ENCODE measurements around the gene SLC22A15. TPM values are rescaled to one million over a fixed set of nuclear protein-coding genes. Genes with fewer than 3 reads are reported as not detected.

The SLC22A15 gene
- polyA plus RNA-seq, 1 donor (not counting 4 experiments of a cell fraction or from before 2014, with no cell fraction given) = 14.9 TPM

DNA sequence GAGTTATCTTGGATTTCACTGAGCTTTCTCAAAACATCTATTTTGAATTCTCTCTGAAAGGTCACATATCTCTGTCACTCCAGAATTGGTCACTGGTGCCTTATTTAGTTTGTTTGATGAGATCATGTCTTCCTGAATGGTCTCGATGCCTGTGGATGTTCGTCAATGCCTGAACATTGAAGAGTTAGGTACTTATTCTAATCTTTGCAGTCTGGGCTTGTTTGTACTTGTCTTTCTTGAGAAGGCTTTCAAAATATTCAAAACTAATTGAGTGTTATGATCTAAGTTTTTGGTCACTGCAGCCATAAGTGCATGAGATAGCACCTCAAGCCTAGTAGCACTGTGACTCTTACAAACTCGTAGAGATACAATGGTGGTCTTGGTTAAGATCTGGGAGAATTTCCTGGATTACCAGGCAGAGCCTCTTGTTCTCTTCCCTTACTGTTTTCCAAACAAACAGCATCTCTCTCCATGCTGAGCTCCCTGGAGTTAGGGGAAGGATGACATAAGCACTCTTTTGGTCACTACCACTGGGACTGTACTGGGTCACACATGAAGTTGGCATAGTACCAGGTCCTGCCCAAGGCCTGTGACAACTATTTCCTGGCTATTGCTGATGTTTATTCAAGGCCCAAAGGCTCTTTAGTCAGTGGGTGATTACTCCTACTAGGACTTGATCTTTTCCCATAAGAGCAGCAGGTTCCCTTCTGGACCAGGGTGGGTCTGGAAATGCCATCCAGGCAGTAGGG is 25.6 kb downstream of the SLC22A15 start:
- Histone ChIP-seq H3K79me2 (ENCODE audit: control insufficient read depth, insufficient read depth, low read length) (peaks cover 55% of the 10 kb centered on the region), H3K27ac (ENCODE audit: control insufficient read depth, insufficient read depth, low read length) (peak overlapping the region; percentile 57)

DNA sequence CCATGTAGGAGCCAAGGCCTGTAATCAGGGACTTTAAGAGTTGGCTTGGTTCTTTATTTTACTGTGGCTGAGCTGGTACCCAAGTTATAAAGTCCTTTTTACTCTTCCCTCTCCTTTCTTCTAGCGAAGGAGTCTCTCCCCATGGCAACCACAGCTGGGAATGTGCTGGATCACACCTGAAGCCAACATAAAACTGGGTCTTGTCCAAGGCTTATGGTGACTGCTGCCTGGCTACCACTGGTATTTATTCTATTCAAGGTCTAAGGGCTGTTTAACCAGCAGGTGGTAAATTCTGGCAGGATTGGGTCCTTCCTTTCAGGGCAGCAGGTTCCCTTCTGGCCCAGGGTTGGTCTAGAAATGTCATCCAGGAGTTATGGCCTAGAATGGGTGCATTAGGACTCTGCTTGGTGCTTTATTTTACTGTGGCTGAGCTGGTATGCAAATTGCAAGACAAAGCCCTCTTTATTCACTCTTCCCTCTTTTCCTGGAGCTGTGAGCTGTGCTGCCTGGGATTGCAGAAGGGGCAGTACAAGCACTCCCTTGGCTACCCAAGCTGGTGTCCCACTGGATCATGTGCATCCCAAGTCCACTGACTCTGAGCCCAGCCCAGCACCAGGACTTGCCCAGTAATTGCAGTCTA is 26.6 kb downstream of the SLC22A15 start:
- H3K27ac ChIP-seq (ENCODE audit: control insufficient read depth, insufficient read depth, low read length) = no peak overlapping the region
- no peak overlapping the region for H3K4me2 ChIP-seq (ENCODE audit: control insufficient read depth, extremely low read depth, insufficient read depth, low read depth, low read length)
- peaks cover 53% of the 10 kb centered on the region for H3K79me2 ChIP-seq (ENCODE audit: control insufficient read depth, insufficient read depth, low read length)

More for the DNA sequence above, 25.6 kb downstream of the SLC22A15 start:
- DNase-seq (ENCODE audit: low read depth, low spot score) = peak; percentile 32
- Histone ChIP-seq H3K4me2 (ENCODE audit: control insufficient read depth, extremely low read depth, insufficient read depth, low read depth, low read length) (peak overlapping the region; percentile 61), H3K9ac (ENCODE audit: control insufficient read depth, extremely low read depth, insufficient read depth, low read length) (no peak overlapping the region), H3K4me1 (ENCODE audit: control insufficient read depth, extremely low read depth, insufficient read depth, low read length) (peaks cover 17% of the 10 kb centered on the region), H2AFZ (ENCODE audit: control insufficient read depth, low read length) (no peak overlapping the region), H3K4me3 (ENCODE audit: control insufficient read depth in 2 of 3, extremely low read depth in 1 of 3, insufficient read depth in 2 of 3, low read depth in 1 of 3, low read length in 3 of 3) (no peak overlapping the region), H3K27me3 (ENCODE audit: control insufficient read depth, extremely low read depth, insufficient read depth, low read length) (no peaks in the 10 kb centered on the region), H3K9me3 (ENCODE audit: control insufficient read depth, low read depth, low read length) (peaks cover 2% of the 10 kb centered on the region), H3K36me3 (ENCODE audit: control insufficient read depth in 2 of 2, extremely low read depth in 1 of 2, insufficient read depth in 2 of 2, low read length in 2 of 2) (peaks cover 24 to 47% of the 10 kb centered on the region in 2 experiments), H3K9me1 (ENCODE audit: control insufficient read depth, extremely low read depth, insufficient read depth, low read length) (peaks cover 4% of the 10 kb centered on the region), H4K20me1 (ENCODE audit: control insufficient read depth, extremely low read depth, insufficient read depth, low read length) (peaks cover 15% of the 10 kb centered on the region)
- FAIRE-seq = peak; percentile 92
- TF ChIP-seq EZH2 (IDR thresholded peaks at IDR 0.05; ENCODE audit: low read length) = no peak
- TF ChIP-seq, protein P1, sequence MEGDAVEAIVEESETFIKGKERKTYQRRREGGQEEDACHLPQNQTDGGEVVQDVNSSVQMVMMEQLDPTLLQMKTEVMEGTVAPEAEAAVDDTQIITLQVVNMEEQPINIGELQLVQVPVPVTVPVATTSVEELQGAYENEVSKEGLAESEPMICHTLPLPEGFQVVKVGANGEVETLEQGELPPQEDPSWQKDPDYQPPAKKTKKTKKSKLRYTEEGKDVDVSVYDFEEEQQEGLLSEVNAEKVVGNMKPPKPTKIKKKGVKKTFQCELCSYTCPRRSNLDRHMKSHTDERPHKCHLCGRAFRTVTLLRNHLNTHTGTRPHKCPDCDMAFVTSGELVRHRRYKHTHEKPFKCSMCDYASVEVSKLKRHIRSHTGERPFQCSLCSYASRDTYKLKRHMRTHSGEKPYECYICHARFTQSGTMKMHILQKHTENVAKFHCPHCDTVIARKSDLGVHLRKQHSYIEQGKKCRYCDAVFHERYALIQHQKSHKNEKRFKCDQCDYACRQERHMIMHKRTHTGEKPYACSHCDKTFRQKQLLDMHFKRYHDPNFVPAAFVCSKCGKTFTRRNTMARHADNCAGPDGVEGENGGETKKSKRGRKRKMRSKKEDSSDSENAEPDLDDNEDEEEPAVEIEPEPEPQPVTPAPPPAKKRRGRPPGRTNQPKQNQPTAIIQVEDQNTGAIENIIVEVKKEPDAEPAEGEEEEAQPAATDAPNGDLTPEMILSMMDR (optimal IDR thresholded peaks at IDR 0.05 in 1 of 3, IDR thresholded peaks at IDR 0.05 in 1 of 3, conservative IDR thresholded peaks at IDR 0.05 in 1 of 3; ENCODE audit: extremely low read depth in 1 of 3, insufficient read depth in 2 of 3, low read length in 3 of 3) = no peak
- dilution Hi-C loops (cut with MboI; ENCODE audit: extremely low pct_ligation_motif_present, low sequenced_read_pairs) = no loop called here

More for the DNA sequence above, 26.6 kb downstream of the SLC22A15 start:
- FAIRE-seq (no peak), DNase-seq (ENCODE audit: low read depth, low spot score) (no peak)
- Histone ChIP-seq H3K9me1 (ENCODE audit: control insufficient read depth, extremely low read depth, insufficient read depth, low read length) (peaks cover 4% of the 10 kb centered on the region), H3K9me3 (ENCODE audit: control insufficient read depth, low read depth, low read length) (no peaks in the 10 kb centered on the region), H4K20me1 (ENCODE audit: control insufficient read depth, extremely low read depth, insufficient read depth, low read length) (peaks cover 15% of the 10 kb centered on the region), H3K36me3 (ENCODE audit: control insufficient read depth in 2 of 2, extremely low read depth in 1 of 2, insufficient read depth in 2 of 2, low read length in 2 of 2) (peaks cover 30 to 48% of the 10 kb centered on the region in 2 experiments), H3K9ac (ENCODE audit: control insufficient read depth, extremely low read depth, insufficient read depth, low read length) (no peak overlapping the region), H3K27me3 (ENCODE audit: control insufficient read depth, extremely low read depth, insufficient read depth, low read length) (no peaks in the 10 kb centered on the region), H3K4me3 (ENCODE audit: control insufficient read depth in 2 of 3, extremely low read depth in 1 of 3, insufficient read depth in 2 of 3, low read depth in 1 of 3, low read length in 3 of 3) (no peak overlapping the region), H3K4me1 (ENCODE audit: control insufficient read depth, extremely low read depth, insufficient read depth, low read length) (peaks cover 17% of the 10 kb centered on the region), H2AFZ (ENCODE audit: control insufficient read depth, low read length) (no peak overlapping the region)
- dilution Hi-C loops (cut with MboI; ENCODE audit: extremely low pct_ligation_motif_present, low sequenced_read_pairs) = no loop called here
- no peak for TF ChIP-seq EZH2 (IDR thresholded peaks at IDR 0.05; ENCODE audit: low read length)
- TF ChIP-seq, protein P1 (optimal IDR thresholded peaks at IDR 0.05 in 1 of 3, IDR thresholded peaks at IDR 0.05 in 1 of 3, conservative IDR thresholded peaks at IDR 0.05 in 1 of 3; ENCODE audit: extremely low read depth in 1 of 3, insufficient read depth in 2 of 3, low read length in 3 of 3) = no peak

All from keratinocyte (primary cell).